K562 (cell line): ENCODE results near the gene GRIK3. TPM values are rescaled to one million over a fixed set of nuclear protein-coding genes. Genes with fewer than 3 reads are reported as not detected.

ENCODE experiments used
- ATAC-seq: fragments of 200-7000 bp; cut with Tn5 transposase; 3 replicates; pipeline ENCODE4 v1.9.1; 2020; ENCODE audit warnings: moderate library complexity
- BruUV-seq: library from RNA; stranded (reverse); fragments of 400-500 nt; replicated peaks from 2 replicates; lab custom pipeline; 2021; lab: Mats Ljungman, UMichigan
- CTCF ChIA-PET: fragments of 300-600 bp; formaldehyde crosslinking; extraction: SDS; loops from one replicate; lab custom pipeline; 2021; ENCODE audit warnings: low intra/inter-chr PET ratio; lab: Yijun Ruan, JAX
- POLR2A ChIA-PET: fragments of 300-600, 350-650 bp; sonication (Branson Sonifier 250); formaldehyde crosslinking; extraction: SDS; loops from one replicate; lab custom pipeline; 2021; ENCODE audit warnings: antibody characterized with exemption, inconsistent platforms; lab: Yijun Ruan, JAX
- DNase-seq, 4 experiments: peaks; one replicate each; pipeline versions ENCODE4 v3.0.0 to v3.0.0-alpha.2; 2011 to 2018; ENCODE audit warnings: low spot score in 3 of 4, mixed read lengths in 3 of 4; ENCODE audit errors: extremely low read depth in 1 of 4
- FAIRE-seq: peaks from 2 replicates; lab custom pipeline; 2011; peaks lifted over from hg19 to GRCh38; lab: Jason Lieb, UNC
- H2AFZ ChIP-seq: 2 replicates; pipeline ENCODE4 v1.6.0; 2011; ENCODE audit warnings: low read depth, low read length, control low read depth, inconsistent platforms
- H3K27ac ChIP-seq: fragments of 200-600 bp; 3 replicates; pipeline ENCODE4 v1.8.0; 2011; ENCODE audit warnings: low read depth, mild to moderate bottlenecking, control low read depth, inconsistent platforms, low read length, moderate library complexity, mixed read lengths; ENCODE audit errors: extremely low read depth
- H3K27me3 ChIP-seq, 2 experiments: fragments of 300-600 bp in 1 of 2; 2 replicates in 1 of 2; 3 replicates in 1 of 2; pipeline versions ENCODE4 v1.6.0 to v1.8.0; 2011; ENCODE audit warnings: inconsistent platforms in 2 of 2, low read length in 2 of 2, mild to moderate bottlenecking in 1 of 2, mixed read lengths in 1 of 2, moderate library complexity in 1 of 2; ENCODE audit not compliant: control insufficient read depth in 2 of 2, insufficient read depth in 2 of 2
- H3K36me3 ChIP-seq: fragments of 300-600 bp; 3 replicates; pipeline ENCODE4 v1.8.0; 2011; ENCODE audit warnings: mild to moderate bottlenecking, low read length, inconsistent platforms; ENCODE audit not compliant: control insufficient read depth, insufficient read depth
- H3K4me1 ChIP-seq, 2 experiments: fragments of 200-600 bp in 1 of 2; replicated peaks in 1 of 2; 2 replicates in 1 of 2; 3 replicates in 1 of 2; pipeline versions ENCODE4 v1.5.1 to v1.8.0; 2011; ENCODE audit warnings: inconsistent platforms in 2 of 2, low read length in 2 of 2, mild to moderate bottlenecking in 1 of 2, mixed read lengths in 1 of 2, moderate library complexity in 1 of 2; ENCODE audit not compliant: control insufficient read depth in 2 of 2, insufficient read depth in 2 of 2
- H3K4me2 ChIP-seq: 2 replicates; pipeline ENCODE4 v1.6.1; 2011; ENCODE audit warnings: low read length, control low read depth, inconsistent platforms, mixed read lengths; ENCODE audit not compliant: insufficient read depth
- H3K4me3 ChIP-seq: fragments of 200-600 bp; sonication (generic), shearing (Covaris generic); 2 replicates; pipeline ENCODE4 v1.5.1; 2016; ENCODE audit warnings: control low read depth, inconsistent platforms
- H3K79me2 ChIP-seq: fragments of 200-600 bp; 3 replicates; pipeline ENCODE4 v1.8.0; 2011; ENCODE audit warnings: low read length, inconsistent platforms; ENCODE audit not compliant: control insufficient read depth, insufficient read depth
- H3K9ac ChIP-seq, 2 experiments: 2 replicates each; pipeline versions ENCODE4 v1.6.0 to v1.6.1; 2011; ENCODE audit warnings: low read depth in 2 of 2, low read length in 2 of 2, control low read depth in 1 of 2, inconsistent platforms in 1 of 2, mild to moderate bottlenecking in 1 of 2, mixed read lengths in 1 of 2; ENCODE audit not compliant: insufficient read depth in 1 of 2
- H3K9me1 ChIP-seq: one replicate; pipeline ENCODE4 v1.6.0; 2011; ENCODE audit warnings: inconsistent platforms, mild to moderate bottlenecking, low read length, moderate library complexity; ENCODE audit not compliant: control insufficient read depth, insufficient read depth
- H3K9me3 ChIP-seq: replicated peaks from 2 replicates; pipeline ENCODE4 v1.5.1; 2011; ENCODE audit warnings: low read depth, low read length, inconsistent platforms; ENCODE audit not compliant: control insufficient read depth, insufficient read depth
- H4K20me1 ChIP-seq: replicated peaks from 2 replicates; pipeline ENCODE4 v1.6.1; 2011; ENCODE audit warnings: low read length, inconsistent platforms, mixed read lengths; ENCODE audit not compliant: control insufficient read depth, insufficient read depth
- CBX2 ChIP-seq: fragments of 200-600 bp; sonication (generic); IDR thresholded peaks from one replicate; pipeline ENCODE4 v1.6.1; 2012; ENCODE audit warnings: mild to moderate bottlenecking, low read length, inconsistent platforms; ENCODE audit not compliant: insufficient read depth, poor library complexity, severe bottlenecking
- CHAMP1 ChIP-seq: fragments of 450-650 bp; IDR thresholded peaks from 2 replicates; pipeline ENCODE4 v1.6.1; 2016; ENCODE audit warnings: mild to moderate bottlenecking
- E2F4 ChIP-seq: sonication (generic); formaldehyde crosslinking; IDR thresholded peaks from 2 replicates; pipeline ENCODE4 v1.8.0; 2022; ENCODE audit warnings: mild to moderate bottlenecking, low read depth, missing genetic modification reagents
- GATA2 ChIP-seq: sonication (generic); formaldehyde crosslinking; IDR thresholded peaks from 2 replicates; pipeline ENCODE4 v1.4.0; 2020; ENCODE audit warnings: mild to moderate bottlenecking, missing genetic modification reagents
- HEY1 ChIP-seq: fragments of 250-450 bp; sonication (Bioruptor Pico); IDR thresholded peaks from 2 replicates; pipeline ENCODE4 v1.5.0; 2020; ENCODE audit warnings: mild to moderate bottlenecking, moderate library complexity, borderline replicate concordance
- HIVEP1 ChIP-seq: fragments of 250-450 bp; sonication (Bioruptor Pico); IDR thresholded peaks from 2 replicates; pipeline ENCODE4 v1.4.0; 2020; ENCODE audit warnings: mild to moderate bottlenecking
- JUNB ChIP-seq: fragments of 450-650 bp; formaldehyde crosslinking; conservative IDR thresholded peaks from 2 replicates; pipeline ENCODE4 v1.4.0; 2020; ENCODE audit warnings: mild to moderate bottlenecking
- JUND ChIP-seq, 2 experiments: IDR thresholded peaks; 2 replicates in 1 of 2; 3 replicates in 1 of 2; pipeline ENCODE4 v1.6.1; 2011; ENCODE audit warnings: borderline replicate concordance in 2 of 2, low read depth in 2 of 2, low read length in 2 of 2, improper control_type of control experiment in 1 of 2, missing biosample characterization in 1 of 2, missing genetic modification characterization in 1 of 2, missing genetic modification reagents in 1 of 2
- NFATC3 ChIP-seq: fragments of 450-650 bp; IDR thresholded peaks from 2 replicates; pipeline ENCODE4 v1.6.1; 2017; ENCODE audit warnings: mild to moderate bottlenecking
- PHB ChIP-seq: fragments of 250-450 bp; sonication (Bioruptor Pico); IDR thresholded peaks from 2 replicates; pipeline ENCODE4 v1.5.0; 2021
- PHTF2 ChIP-seq: fragments of 250-450 bp; sonication (Bioruptor Pico); IDR thresholded peaks from 2 replicates; pipeline ENCODE4 v1.5.0; 2021; ENCODE audit warnings: mild to moderate bottlenecking
- RFX5 ChIP-seq: IDR thresholded peaks from 2 replicates; pipeline ENCODE4 v1.6.1; 2011; ENCODE audit warnings: low read depth, mild to moderate bottlenecking, improper control_type of control experiment, low read length
- ZBTB8A ChIP-seq: fragments of 450-650 bp; IDR thresholded peaks from 2 replicates; pipeline ENCODE4 v1.6.1; 2018; ENCODE audit warnings: mild to moderate bottlenecking, moderate library complexity; ENCODE audit not compliant: partially characterized antibody
- ZNF644 ChIP-seq: fragments of 200-800 bp; sonication (Bioruptor generic); IDR thresholded peaks from 2 replicates; pipeline ENCODE4 v1.6.1; 2016; ENCODE audit warnings: low read depth, missing genetic modification characterization, missing compliant biosample characterization
- ZNF696 ChIP-seq: fragments of 250-450 bp; sonication (Bioruptor Pico); conservative IDR thresholded peaks from 2 replicates; pipeline ENCODE4 v1.4.0; 2020; ENCODE audit warnings: mild to moderate bottlenecking, moderate library complexity
- WGBS: fragments of 100-300 bp; shearing (Covaris generic); methylation state at CpG from one replicate; pipeline ENCODE4 v1.1.6; 2016; ENCODE audit warnings: low coverage, mixed read lengths; ENCODE audit not compliant: insufficient coverage; ENCODE audit errors: missing lambda C conversion rate; 5-methylcytosine and 5-hydroxymethylcytosine counted together
- in situ Hi-C: fragments of 300-500 bp; cut with MboI; formaldehyde crosslinking; loops from 4 replicates; pipeline ENCODE4 v1.15.0; 2018; ENCODE audit warnings: inconsistent platforms, mixed read lengths
- intact Hi-C: fragments of 100-400 bp; cut with micrococcal nuclease; formaldehyde crosslinking; loops from 2 replicates; pipeline ENCODE4 v1.14.2; 2022
- polyA plus RNA-seq, 8 experiments: library from polyadenylated mRNA; depleted of rRNA in 4 of 8; stranded (reverse) in 5 of 8; unstranded in 3 of 8; fragments of >200 nt; fragmentation: Nextera tagmentation in 2 of 8; fragmentation: Illumina TruSeq in 1 of 8; extraction: Ambion mirVana in 2 of 8; extraction: Trizol in 1 of 8; gene quantifications; 2 replicates each; pipeline versions ENCODE4 v1.2.1 to v1.2.3, GENCODE V29; 2011 to 2014; ENCODE audit warnings: inconsistent platforms in 1 of 8, missing spikeins in 1 of 8
- total RNA-seq, 7 experiments: library from RNA; depleted of rRNA in 6 of 7; stranded (reverse); fragments of >200 nt in 6 of 7; fragmentation: Illumina TruSeq in 2 of 7; extraction: Trizol in 2 of 7; gene quantifications; 2 replicates each; pipeline versions ENCODE4 v1.2.1 to v1.2.3, GENCODE V29; 2011 to 2021; ENCODE audit warnings: low replicate concordance in 1 of 7
- TF ChIP-seq, protein P1 (sequence below): fragments of 250-450 bp; sonication (Bioruptor Pico); IDR thresholded peaks from 2 replicates; pipeline ENCODE4 v1.8.0; 2022; ENCODE audit warnings: inconsistent platforms
- TF ChIP-seq, protein P2 (sequence below): sonication (generic); formaldehyde crosslinking; IDR thresholded peaks from 2 replicates; pipeline ENCODE4 v1.8.1; 2022; ENCODE audit warnings: missing genetic modification reagents

Gene GRIK3
- total and polyA plus RNA-seq, 9 of the 15 experiments (the other 6 are each of a cell fraction or from before 2014, with no cell fraction given) = not detected

- no peak overlapping the region for H3K4me2 ChIP-seq
- no peak overlapping the region for H3K9ac ChIP-seq
- H3K27ac ChIP-seq = no peak overlapping the region
- H3K9me1 ChIP-seq = no peaks in the 10 kb centered on the region
- ChIA-PET CTCF (no interaction called here), POLR2A (interaction anchor here (1.2 kb wide), 1 partner anchor 46 kb away, joined by 4 read pairs; no protein-coding TSS in a partner anchor)
- FAIRE-seq (no peak), DNase-seq (no peak), ATAC-seq (no peak)
- no peaks in the 10 kb centered on the region for H3K9me3 ChIP-seq
- H3K4me1 ChIP-seq = no peaks in the 10 kb centered on the region
- in situ Hi-C loops = no loop called here
- BruUV-seq = no TSS peak
- no peak overlapping the region for H3K4me3 ChIP-seq
- H3K27me3 ChIP-seq = peaks cover 3 to 32% of the 10 kb centered on the region in 2 experiments; a peak in 4 of 5 replicates
- no peak overlapping the region for H2AFZ ChIP-seq
- intact Hi-C loops = no loop called here
- H3K79me2 ChIP-seq = no peaks in the 10 kb centered on the region
- 2% methylated on average over 11 of the region's 11 CpGs for WGBS
- H3K36me3 ChIP-seq = no peaks in the 10 kb centered on the region
- peaks cover 10% of the 10 kb centered on the region for H4K20me1 ChIP-seq
- no peak for TF ChIP-seq RFX5
- no peak for TF ChIP-seq GATA2 (CRISPR knock-in tag)
- no peak for TF ChIP-seq PHTF2
- TF ChIP-seq, protein P1, sequence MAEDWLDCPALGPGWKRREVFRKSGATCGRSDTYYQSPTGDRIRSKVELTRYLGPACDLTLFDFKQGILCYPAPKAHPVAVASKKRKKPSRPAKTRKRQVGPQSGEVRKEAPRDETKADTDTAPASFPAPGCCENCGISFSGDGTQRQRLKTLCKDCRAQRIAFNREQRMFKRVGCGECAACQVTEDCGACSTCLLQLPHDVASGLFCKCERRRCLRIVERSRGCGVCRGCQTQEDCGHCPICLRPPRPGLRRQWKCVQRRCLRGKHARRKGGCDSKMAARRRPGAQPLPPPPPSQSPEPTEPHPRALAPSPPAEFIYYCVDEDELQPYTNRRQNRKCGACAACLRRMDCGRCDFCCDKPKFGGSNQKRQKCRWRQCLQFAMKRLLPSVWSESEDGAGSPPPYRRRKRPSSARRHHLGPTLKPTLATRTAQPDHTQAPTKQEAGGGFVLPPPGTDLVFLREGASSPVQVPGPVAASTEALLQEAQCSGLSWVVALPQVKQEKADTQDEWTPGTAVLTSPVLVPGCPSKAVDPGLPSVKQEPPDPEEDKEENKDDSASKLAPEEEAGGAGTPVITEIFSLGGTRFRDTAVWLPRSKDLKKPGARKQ (CRISPR knock-in tag) = no peak
- TF ChIP-seq, protein P2, sequence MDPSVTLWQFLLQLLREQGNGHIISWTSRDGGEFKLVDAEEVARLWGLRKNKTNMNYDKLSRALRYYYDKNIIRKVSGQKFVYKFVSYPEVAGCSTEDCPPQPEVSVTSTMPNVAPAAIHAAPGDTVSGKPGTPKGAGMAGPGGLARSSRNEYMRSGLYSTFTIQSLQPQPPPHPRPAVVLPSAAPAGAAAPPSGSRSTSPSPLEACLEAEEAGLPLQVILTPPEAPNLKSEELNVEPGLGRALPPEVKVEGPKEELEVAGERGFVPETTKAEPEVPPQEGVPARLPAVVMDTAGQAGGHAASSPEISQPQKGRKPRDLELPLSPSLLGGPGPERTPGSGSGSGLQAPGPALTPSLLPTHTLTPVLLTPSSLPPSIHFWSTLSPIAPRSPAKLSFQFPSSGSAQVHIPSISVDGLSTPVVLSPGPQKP (CRISPR knock-in tag) = no peak
- TF ChIP-seq HEY1 (CRISPR knock-in tag) = no peak
- no peak for TF ChIP-seq JUNB
- no peak for TF ChIP-seq ZNF696 (CRISPR knock-in tag)
- TF ChIP-seq PHB (CRISPR knock-in tag) = no peak
- TF ChIP-seq CHAMP1 = no peak
- TF ChIP-seq ZNF644 (tag) = no peak
- no peak for TF ChIP-seq HIVEP1
- no peak for TF ChIP-seq E2F4 (CRISPR knock-in tag)
- TF ChIP-seq ZBTB8A = no peak
- TF ChIP-seq NFATC3 = no peak
- no peak for TF ChIP-seq JUND (IDR thresholded peaks at IDR 0.05; ENCODE audit: borderline replicate concordance, low read depth, low read length)
- no peak for TF ChIP-seq JUND (tag; IDR thresholded peaks at IDR 0.05; ENCODE audit: borderline replicate concordance, low read depth, low read length)
- no peak for TF ChIP-seq CBX2
These were observed 253.2 kb downstream of the GRIK3 start for GRCh38 chr1:36781098-36781497.
